ENCODE measurements around the gene UCP2.

Gene UCP2

GRCh38 chr11:73982595-73982989, at the start of gene UCP2:
UCP2 (minus strand) TSS chr11:73982843; CDS start chr11:73978378, 4,465 bp downstream.
- DNase-seq (ENCODE audit: low spot score): no peak

- no peak for DNase-seq (ENCODE audit: low spot score)
Measured at GRCh38 chr11:74030723-74031676, 48.4 kb upstream of the UCP2 start.

- no peak for DNase-seq (ENCODE audit: low spot score)
Measured at GRCh38 chr11:74025467-74026166, 43.0 kb upstream of the UCP2 start.

GRCh38 chr11:74024261-74025029, 41.8 kb upstream of the UCP2 start:
- DNase-seq (ENCODE audit: low spot score): no peak

- no peak for DNase-seq (ENCODE audit: low spot score)
Measured at GRCh38 chr11:74023276-74023675, 40.6 kb upstream of the UCP2 start.

GRCh38 chr11:74022546-74022945, 39.9 kb upstream of the UCP2 start:
- no peak for DNase-seq (ENCODE audit: low spot score)

GRCh38 chr11:74021998-74022397, 39.4 kb upstream of the UCP2 start:
- no peak for DNase-seq (ENCODE audit: low spot score)

- no peak for DNase-seq (ENCODE audit: low spot score)
Measured at GRCh38 chr11:74020539-74020938, 37.9 kb upstream of the UCP2 start.

GRCh38 chr11:74019860-74020259, 37.2 kb upstream of the UCP2 start:
- no peak for DNase-seq (ENCODE audit: low spot score)

- DNase-seq (ENCODE audit: low spot score): no peak
Measured at GRCh38 chr11:74019104-74019738, 36.6 kb upstream of the UCP2 start.

GRCh38 chr11:74018331-74019005, 35.8 kb upstream of the UCP2 start:
- DNase-seq (ENCODE audit: low spot score): no peak

GRCh38 chr11:74017631-74018030, 35.0 kb upstream of the UCP2 start:
- no peak for DNase-seq (ENCODE audit: low spot score)

- DNase-seq (ENCODE audit: low spot score): no peak
Measured at GRCh38 chr11:74015919-74016684, 33.5 kb upstream of the UCP2 start.

- DNase-seq (ENCODE audit: low spot score): no peak
Measured at GRCh38 chr11:74014880-74015279, 32.2 kb upstream of the UCP2 start.

- DNase-seq (ENCODE audit: low spot score): no peak
Measured at GRCh38 chr11:74013141-74013540, 30.5 kb upstream of the UCP2 start.

GRCh38 chr11:74012074-74012809, 29.6 kb upstream of the UCP2 start:
- no peak for DNase-seq (ENCODE audit: low spot score)

- no peak for DNase-seq (ENCODE audit: low spot score)
Measured at GRCh38 chr11:74011360-74012073, 28.9 kb upstream of the UCP2 start.

GRCh38 chr11:74010306-74011300, 28.0 kb upstream of the UCP2 start:
- no peak for DNase-seq (ENCODE audit: low spot score)
